Adrenal gland (tissue), 12 donors: ENCODE results near the gene CCDC134. TPM values are rescaled to one million over a fixed set of nuclear protein-coding genes. Genes with fewer than 3 reads are reported as not detected.
A peak's percentile ranks its signal among the peaks of the same experiment; 100 is the strongest.

ENCODE experiments used
- DNase-seq, 7 donors: peaks; one replicate each; pipeline ENCODE4 v3.0.0-alpha.2; 2019 to 2020
- H3K27ac ChIP-seq, 5 donors: fragments of 200-600 bp; sonication (generic) in 4 of 5; 1 replicate in 3 of 5; 2 replicates in 2 of 5; pipeline versions ENCODE4 v1.5.1 to v1.8.0; 2016 to 2020; ENCODE audit warnings: mild to moderate bottlenecking in 1 of 5
- H3K27me3 ChIP-seq: fragments of 200-600 bp; 2 replicates; pipeline ENCODE4 v1.8.0; 2021
- H3K36me3 ChIP-seq, 2 donors: fragments of 200-600 bp; replicated peaks in 1 of 2; 1 replicate in 1 of 2; 2 replicates in 1 of 2; pipeline versions ENCODE4 v1.5.1 to v1.8.0; 2018 to 2022
- H3K4me1 ChIP-seq, 2 donors: fragments of 200-600 bp; replicated peaks in 1 of 2; 1 replicate in 1 of 2; 2 replicates in 1 of 2; pipeline versions ENCODE4 v1.5.1 to v1.8.0; 2018 to 2021
- H3K4me3 ChIP-seq, 4 donors: fragments of 200-600 bp; sonication (generic) in 3 of 4; one replicate each; pipeline ENCODE4 v1.5.1; 2016 to 2018
- H3K9me3 ChIP-seq, 3 donors: fragments of 200-600 bp; sonication (generic) in 1 of 3; replicated peaks in 1 of 3; 1 replicate in 2 of 3; 2 replicates in 1 of 3; pipeline versions ENCODE4 v1.5.1 to v1.8.0; 2016 to 2021
- POLR2A ChIP-seq, 2 donors: fragments of 450-650 bp; IDR thresholded peaks; one replicate each; pipeline ENCODE4 v1.6.1; 2017; ENCODE audit warnings: antibody characterized with exemption in 2 of 2, mild to moderate bottlenecking in 2 of 2, moderate library complexity in 1 of 2
- WGBS, 4 donors: extraction: QIAGEN DNeasy Blood & Tissue Kit in 2 of 4; methylation state at CpG; one replicate each; pipeline versions ENCODE4 v1.1.5 to v1.1.7; 2013 to 2017; 5-methylcytosine and 5-hydroxymethylcytosine counted together
- intact Hi-C, 2 donors: fragments of 100-400 bp; cut with DNase I; formaldehyde crosslinking; loops; one replicate each; pipeline versions ENCODE4 v1.14.1 to v1.15.0; 2022 to 2023
- polyA plus RNA-seq, 3 donors: library from polyadenylated mRNA; stranded (reverse); fragments of 200-250 nt in 2 of 3; fragments of 350-450 nt in 1 of 3; fragmentation: Illumina TruSeq in 1 of 3; extraction: RNeasy Lipid Tissue Mini Kit (QIAGEN cat#74804) in 1 of 3; gene quantifications; one replicate each; pipeline ENCODE4 v1.2.3, GENCODE V29; 2013 to 2014
- total RNA-seq, 9 donors: library from RNA; depleted of rRNA in 4 of 9; stranded (reverse); fragments of >200 nt in 4 of 9; fragments of 120-200 nt in 1 of 9; fragmentation: NEBNext Ultra II Directional in 1 of 9; extraction: Animal tissue kit (Norgen Biotek cat#: 25700) in 1 of 9; gene quantifications; one replicate each; pipeline versions ENCODE4 v1.1.0 to v1.2.4, GENCODE V29; 2013 to 2023
- TF ChIP-seq, protein P1 (sequence below), 6 experiments: fragments of 450-650 bp in 4 of 6; fragments of 200-600 bp in 2 of 6; sonication (generic) in 1 of 6; IDR thresholded peaks; 1 replicate in 5 of 6; 2 replicates in 1 of 6; pipeline versions ENCODE4 v1.5.1 to v1.8.0; 2016 to 2021; ENCODE audit warnings: antibody characterized with exemption in 6 of 6, mild to moderate bottlenecking in 2 of 6, moderate library complexity in 1 of 6
- donor health status: healthy with polysubstance abuse.
- donor health status: Bipolar disorder and iron deficiency.
- donor health status: DM: yes; HTN: yes; CAD: no.
- donor health status: DM: no; HTN: no; CAD: no.
- donor health status: DM: no; HTN: no; CAD: no.
- donor health status: DM: yes; HTN: yes; CAD: no.

Gene CCDC134
- total and polyA plus RNA-seq, 12 donors, result 4.9 to 64.4 (median 32.0) TPM

DNA sequence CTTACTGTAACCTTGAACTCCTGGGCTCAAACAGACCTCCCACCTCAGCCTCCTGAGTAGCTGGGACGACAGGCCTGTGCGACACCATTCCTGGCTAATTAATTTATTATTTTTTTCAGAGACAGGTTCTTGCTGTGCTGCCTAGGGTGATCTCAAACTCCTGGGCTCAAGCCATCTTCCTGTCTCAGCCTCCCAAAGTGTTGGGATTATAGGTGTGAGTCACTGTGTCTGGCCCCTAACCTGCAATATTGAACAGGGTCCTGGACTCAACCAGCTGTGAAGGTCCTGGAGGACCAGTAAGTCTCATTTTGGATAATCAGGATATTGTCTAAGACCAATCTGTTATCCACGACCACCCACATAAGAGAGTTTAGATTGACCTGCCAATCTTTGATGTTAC, 15.2 kb downstream of the CCDC134 start:
- Histone ChIP-seq H3K4me3 (no peak overlapping the region), H3K36me3 (peaks cover 0 to 9% of the 10 kb centered on the region in 2 donors), H3K27ac (peak overlapping the region in 4 of 5 donors; percentile 9 to 94 (median 78)), H3K27me3 (no peaks in the 10 kb centered on the region), H3K9me3 (no peaks in the 10 kb centered on the region), H3K4me1 (peaks cover 23 to 26% of the 10 kb centered on the region in 2 donors)
- intact Hi-C loops, result no loop called here
- DNase-seq, result no peak
- TF ChIP-seq POLR2A (IDR thresholded peaks at IDR 0.05), result no peak
- TF ChIP-seq, protein P1, sequence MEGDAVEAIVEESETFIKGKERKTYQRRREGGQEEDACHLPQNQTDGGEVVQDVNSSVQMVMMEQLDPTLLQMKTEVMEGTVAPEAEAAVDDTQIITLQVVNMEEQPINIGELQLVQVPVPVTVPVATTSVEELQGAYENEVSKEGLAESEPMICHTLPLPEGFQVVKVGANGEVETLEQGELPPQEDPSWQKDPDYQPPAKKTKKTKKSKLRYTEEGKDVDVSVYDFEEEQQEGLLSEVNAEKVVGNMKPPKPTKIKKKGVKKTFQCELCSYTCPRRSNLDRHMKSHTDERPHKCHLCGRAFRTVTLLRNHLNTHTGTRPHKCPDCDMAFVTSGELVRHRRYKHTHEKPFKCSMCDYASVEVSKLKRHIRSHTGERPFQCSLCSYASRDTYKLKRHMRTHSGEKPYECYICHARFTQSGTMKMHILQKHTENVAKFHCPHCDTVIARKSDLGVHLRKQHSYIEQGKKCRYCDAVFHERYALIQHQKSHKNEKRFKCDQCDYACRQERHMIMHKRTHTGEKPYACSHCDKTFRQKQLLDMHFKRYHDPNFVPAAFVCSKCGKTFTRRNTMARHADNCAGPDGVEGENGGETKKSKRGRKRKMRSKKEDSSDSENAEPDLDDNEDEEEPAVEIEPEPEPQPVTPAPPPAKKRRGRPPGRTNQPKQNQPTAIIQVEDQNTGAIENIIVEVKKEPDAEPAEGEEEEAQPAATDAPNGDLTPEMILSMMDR (IDR thresholded peaks at IDR 0.05), result no peak
- WGBS, 4 donors, result 65 to 77% (median 69%) methylated on average over 3 of the region's 3 CpGs

DNA sequence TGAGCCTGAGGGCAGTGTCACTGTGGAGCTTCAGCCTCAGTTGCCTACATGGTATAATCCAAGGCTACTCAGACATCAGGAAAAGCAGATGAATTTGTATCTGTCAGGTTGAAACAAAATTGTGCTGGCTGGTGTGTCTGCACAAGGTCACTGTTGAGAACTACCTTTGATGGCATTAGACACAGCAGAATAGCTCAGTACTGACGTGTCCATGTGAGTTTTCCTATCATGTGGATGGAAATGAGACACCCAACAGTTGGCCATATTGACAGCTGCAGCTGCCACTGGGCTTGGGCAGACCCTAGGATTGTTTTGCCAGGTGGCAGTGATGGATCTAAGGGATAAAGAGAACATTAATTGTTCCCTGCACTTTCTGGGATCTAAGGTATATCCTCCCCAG, 15.8 kb downstream of the CCDC134 start:
- Histone ChIP-seq H3K4me3 (no peak overlapping the region), H3K27me3 (no peaks in the 10 kb centered on the region), H3K36me3 (peaks cover 0 to 9% of the 10 kb centered on the region in 2 donors), H3K9me3 (no peaks in the 10 kb centered on the region), H3K4me1 (peaks cover 23 to 26% of the 10 kb centered on the region in 2 donors), H3K27ac (peak overlapping the region in 4 of 5 donors; percentile 9 to 94 (median 78))
- intact Hi-C loops, result no loop called here
- WGBS, 4 donors, result 44 to 67% (median 53%) methylated on average over 1 of the region's 1 CpG
- no peak for TF ChIP-seq POLR2A (IDR thresholded peaks at IDR 0.05)
- TF ChIP-seq, protein P1 (IDR thresholded peaks at IDR 0.05), result no peak
- peak in 2 of 7 donors; percentile 54 to 56 for DNase-seq

DNA sequence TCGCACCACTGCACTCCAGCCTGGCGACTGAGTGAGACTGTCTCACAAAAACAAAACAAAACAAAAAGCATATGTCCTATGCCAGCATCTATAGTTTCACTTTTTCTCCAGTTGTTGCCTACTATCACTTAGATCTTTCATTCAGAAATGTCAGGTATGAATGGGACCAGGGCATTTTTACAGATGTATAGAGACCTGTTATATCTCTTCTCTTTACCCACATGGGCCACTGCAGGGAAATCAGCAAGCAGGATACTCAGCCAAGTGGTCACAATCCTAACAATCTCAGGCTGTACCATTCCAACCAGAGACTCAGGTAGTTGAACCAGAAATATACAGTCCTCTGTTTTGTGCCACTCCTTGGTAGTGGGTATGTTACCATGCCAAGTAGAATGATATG, 16.4 kb downstream of the CCDC134 start:
- H3K9me3 ChIP-seq, result no peaks in the 10 kb centered on the region
- 63 to 78% (median 72%) methylated on average over 2 of the region's 2 CpGs for WGBS, 4 donors
- H3K27ac ChIP-seq, result peak overlapping the region; percentile 4 to 94 (median 63)
- peaks cover 0 to 9% of the 10 kb centered on the region in 2 donors for H3K36me3 ChIP-seq
- peaks cover 23 to 30% of the 10 kb centered on the region in 2 donors for H3K4me1 ChIP-seq
- intact Hi-C loops, result no loop called here
- H3K27me3 ChIP-seq, result no peaks in the 10 kb centered on the region
- no peak for DNase-seq
- no peak for TF ChIP-seq POLR2A (IDR thresholded peaks at IDR 0.05)
- TF ChIP-seq, protein P1 (IDR thresholded peaks at IDR 0.05), result no peak
- H3K4me3 ChIP-seq, result no peak overlapping the region

DNA sequence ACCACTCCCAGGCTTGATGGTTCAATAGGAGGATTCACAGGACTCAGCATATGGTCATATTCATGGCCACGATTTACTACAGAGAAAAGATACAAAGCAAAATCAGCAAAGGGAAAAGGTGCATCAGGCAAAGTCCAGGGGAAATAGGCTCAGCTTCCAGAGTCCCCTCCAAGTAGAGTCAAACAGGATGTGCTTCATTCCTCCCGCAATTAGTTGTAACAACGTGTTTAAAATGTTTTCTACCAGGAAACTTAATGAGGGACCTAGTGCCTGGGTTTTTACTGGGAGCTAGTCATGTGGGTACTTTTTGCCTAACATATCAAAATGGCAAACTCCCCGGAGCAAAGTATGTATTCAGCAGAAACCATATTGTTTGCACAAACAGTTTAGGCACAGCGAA, 17.5 kb downstream of the CCDC134 start:
- no peak for TF ChIP-seq POLR2A (IDR thresholded peaks at IDR 0.05)
- TF ChIP-seq, protein P1 (IDR thresholded peaks at IDR 0.05), result no peak
- H3K27ac ChIP-seq, result peak overlapping the region; percentile 63 to 94 (median 82)
- 43 to 68% (median 61%) methylated on average over 5 of the region's 5 CpGs for WGBS, 4 donors
- H3K9me3 ChIP-seq, result no peaks in the 10 kb centered on the region
- DNase-seq, result no peak
- intact Hi-C loops, result no loop called here
- H3K27me3 ChIP-seq, result no peaks in the 10 kb centered on the region
- H3K4me1 ChIP-seq, result peaks cover 23 to 31% of the 10 kb centered on the region in 2 donors
- H3K36me3 ChIP-seq, result peaks cover 0 to 9% of the 10 kb centered on the region in 2 donors
- no peak overlapping the region for H3K4me3 ChIP-seq
